Activated gamma-delta T cell treated with Interleukin-2 at 50 U/mL for 16 hours (primary cell): ENCODE measurements around the gene NEURL3.
A peak's percentile ranks its signal among the peaks of the same experiment; 100 is the strongest.
"Not testable (repeated sequence)": the region's sequence is repeated elsewhere in the genome, so short reads cannot be mapped to it uniquely, and the experiment has no call there.

ENCODE experiments used
- DNase-seq: peaks from one replicate; pipeline ENCODE4 v3.0.0-alpha.2; 2020

NEURL3 gene, protein sequence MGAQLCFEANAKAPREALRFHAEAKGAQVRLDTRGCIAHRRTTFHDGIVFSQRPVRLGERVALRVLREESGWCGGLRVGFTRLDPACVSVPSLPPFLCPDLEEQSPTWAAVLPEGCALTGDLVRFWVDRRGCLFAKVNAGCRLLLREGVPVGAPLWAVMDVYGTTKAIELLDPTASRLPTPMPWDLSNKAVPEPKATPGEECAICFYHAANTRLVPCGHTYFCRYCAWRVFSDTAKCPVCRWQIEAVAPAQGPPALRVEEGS

DNA sequence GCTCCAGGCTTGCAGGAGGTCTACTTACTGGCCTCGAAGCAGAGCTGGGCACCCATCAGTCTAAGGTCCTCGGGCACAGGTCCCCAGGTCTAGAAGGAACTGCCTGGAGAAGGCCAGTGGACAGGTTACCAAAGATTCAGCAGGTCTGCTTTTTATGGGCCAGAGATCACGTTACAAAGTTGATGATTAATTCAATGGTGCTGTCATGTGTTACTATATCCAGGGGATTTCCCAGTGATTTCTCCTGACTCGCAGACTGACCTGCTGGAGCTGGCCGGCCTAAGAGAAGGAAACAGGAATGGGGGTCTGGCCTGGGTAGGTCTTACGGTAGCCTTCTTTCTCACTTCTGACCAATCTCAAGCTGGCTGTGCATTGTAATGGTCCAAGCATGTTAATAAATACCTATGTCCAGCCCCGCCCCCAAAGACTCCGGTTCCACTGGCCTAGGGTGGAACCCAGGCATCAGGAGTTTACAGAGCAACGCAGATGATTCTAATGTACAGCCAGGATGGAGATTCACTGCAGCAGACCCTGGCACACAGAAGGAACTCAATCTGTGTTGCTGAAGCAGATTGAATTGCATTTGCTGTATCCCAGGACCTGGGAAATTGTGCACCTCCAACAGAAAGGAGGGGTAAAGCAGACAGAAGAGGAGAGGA, at the start of gene NEURL3:
Gene NEURL3, minus strand, starts transcription at position 127 of the 659 bp plus-strand sequence. Its CDS starts 71 bp downstream, at position 56.
- DNase-seq: no peak

DNA sequence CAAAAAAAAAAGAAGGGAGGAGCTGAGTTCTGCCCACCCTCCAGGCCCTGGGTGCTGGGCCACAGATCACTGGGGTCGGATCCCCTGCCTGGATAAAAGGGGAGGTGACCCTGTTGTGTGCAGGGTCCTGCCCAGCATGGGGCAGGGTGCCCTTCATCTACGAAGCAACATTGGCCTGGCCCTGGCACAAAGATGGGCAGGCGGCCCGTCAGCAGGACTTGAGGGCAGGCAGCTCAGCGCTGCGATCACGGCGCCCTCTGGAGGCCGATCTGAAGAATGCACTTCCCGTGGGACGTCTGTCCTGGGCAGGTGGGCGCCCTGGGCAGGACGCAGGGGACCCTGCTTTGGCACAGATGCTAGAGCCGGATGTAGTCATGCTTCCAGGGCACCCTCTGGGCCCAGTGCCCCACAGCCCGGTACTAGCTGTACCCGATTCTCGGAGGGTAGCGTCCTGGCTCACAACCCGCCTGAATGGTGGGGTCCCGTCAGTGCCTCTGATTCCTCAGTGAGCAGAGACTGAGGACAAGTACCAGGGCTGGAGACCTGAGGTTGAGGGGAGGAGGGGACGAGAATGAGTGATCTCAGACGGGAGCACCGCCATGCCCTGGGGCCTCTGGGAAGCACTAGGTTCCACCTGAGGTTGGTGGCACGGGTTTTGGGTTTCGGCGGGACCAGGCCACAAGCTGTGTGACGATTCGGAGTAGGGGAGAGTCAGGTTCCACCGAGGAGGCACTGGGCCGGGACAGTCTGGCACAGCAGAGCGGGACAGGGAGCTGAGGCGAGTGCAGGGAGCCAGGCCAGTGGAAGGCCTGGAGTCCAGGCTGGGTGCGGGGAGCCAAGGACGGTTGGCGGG, 49.4 kb upstream of the NEURL3 start:
- DNase-seq: peak; percentile 68

DNA sequence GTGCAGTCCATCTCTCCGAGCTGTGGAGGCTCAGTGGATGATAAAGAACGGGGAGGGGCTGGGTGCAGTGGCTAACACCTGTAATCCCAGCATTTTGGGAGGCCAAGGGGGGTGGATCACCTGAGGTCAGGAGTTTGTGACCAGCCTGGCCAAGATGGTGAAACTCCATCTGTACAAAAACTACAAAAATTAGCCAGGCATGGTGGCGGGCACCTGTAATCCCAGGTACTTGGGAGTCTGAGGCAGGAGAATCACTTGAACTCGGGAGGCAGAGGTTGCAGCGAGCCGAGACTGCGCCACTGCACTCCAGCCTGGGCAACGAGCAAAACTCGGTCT, 48.8 kb upstream of the NEURL3 start:
- DNase-seq: not testable (repeated sequence)

DNA sequence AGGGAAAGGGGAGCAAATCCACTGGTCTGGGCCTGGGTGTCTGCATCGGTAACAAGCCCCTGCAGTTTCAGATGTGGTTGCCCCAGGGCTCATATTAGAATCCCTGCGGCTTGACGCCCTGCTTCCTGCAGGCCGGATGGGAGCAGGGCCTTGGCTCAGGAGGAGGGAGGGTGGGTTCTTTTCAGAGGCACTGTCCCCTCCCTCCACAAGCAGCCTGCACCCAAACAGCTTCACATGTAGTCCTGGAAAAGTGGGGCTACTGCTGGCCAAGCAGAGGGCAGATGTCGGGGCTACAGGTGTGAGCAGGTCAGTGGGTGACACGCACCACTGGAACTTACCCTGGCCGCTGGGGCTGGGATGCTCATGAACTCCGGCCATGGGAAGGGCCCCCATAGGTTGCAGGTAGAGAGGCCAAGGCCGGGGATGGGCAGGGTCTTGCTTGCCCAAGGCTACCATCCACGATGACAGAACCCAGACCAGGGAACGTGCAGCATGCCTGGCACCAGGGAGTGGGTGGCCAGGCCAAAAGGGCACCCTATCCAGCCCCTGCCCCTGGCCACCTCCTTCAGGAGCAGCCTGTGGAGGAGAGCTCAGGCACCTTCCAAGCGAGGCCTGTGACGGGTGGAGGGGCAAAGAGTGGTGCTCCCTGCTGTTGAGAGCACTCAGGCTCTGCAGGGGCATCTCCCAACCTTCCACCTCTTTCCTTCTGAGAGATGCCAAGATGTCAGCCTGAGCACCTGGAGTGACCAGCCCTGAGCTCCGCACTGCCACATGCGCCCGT, 48.2 kb upstream of the NEURL3 start:
- no peak for DNase-seq

DNA sequence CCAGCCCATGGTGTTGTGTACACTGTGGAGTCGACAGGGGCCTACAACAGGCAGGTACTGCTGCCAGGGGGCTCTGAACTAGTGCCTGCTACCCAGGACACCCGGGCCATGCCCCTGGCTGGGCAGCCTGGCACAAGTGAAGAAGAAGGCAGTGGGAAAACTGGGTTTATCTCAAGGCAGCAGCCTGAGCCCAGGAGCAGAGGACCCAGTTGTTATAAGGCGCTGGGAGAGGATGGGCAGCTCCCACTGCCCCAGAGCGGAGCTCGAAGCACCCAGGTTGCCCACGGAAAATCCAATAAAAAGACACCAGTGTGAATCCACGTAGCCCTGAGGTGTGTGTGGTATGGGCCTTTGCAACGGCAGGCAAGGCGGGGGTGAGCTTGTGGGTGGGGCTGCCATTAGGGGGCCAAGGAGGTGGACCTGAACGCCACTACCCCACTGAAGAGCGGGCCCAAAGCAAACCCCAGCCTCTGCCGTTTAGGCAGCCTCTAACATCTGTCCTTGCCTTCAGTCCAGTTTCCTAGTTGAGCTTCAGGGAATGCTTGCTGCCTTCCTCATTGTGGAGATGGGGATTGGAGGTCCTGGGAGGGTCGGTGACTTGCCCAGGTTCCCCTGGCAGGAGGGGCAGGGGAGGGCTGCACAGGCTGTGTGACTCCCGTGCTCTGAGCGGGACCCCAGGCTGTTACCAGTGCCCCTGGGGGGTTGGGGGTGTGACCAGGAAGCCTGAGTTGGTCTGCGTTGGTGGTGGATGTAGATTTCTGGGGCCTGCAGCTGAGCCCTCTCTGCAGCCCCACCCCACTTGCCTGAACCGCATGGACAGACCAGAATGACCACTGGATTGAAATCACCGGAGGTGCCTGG, 47.4 kb upstream of the NEURL3 start:
- DNase-seq: no peak

DNA sequence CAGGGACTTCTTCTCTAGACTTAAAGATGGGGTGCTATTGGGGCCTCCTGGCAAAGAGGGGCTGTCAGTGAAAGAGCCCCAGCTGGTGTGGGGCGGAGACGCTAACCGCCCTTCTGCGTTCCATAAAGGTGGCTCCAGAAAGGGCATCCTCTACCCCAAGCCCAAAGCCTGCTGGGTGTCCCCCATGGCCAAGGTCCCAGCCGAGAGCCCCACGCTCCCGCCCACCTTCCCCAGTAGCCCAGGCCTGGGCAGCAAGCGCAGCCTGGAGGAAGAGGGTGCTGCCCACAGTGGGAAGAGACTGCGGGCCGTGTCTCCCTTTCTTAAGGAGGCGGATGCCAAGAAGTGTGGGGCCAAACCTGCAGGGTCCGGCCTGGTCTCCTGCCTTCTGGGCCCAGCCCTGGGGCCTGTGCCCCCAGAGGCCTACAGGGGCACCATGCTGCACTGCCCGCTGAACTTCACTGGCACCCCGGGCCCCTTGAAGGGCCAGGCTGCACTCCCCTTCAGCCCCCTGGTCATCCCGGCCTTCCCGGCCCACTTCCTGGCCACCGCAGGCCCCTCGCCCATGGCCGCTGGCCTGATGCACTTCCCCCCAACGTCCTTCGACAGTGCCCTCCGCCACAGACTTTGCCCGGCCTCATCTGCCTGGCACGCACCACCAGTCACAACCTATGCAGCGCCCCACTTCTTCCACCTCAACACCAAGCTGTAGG, 46.6 kb upstream of the NEURL3 start:
- no peak for DNase-seq

DNA sequence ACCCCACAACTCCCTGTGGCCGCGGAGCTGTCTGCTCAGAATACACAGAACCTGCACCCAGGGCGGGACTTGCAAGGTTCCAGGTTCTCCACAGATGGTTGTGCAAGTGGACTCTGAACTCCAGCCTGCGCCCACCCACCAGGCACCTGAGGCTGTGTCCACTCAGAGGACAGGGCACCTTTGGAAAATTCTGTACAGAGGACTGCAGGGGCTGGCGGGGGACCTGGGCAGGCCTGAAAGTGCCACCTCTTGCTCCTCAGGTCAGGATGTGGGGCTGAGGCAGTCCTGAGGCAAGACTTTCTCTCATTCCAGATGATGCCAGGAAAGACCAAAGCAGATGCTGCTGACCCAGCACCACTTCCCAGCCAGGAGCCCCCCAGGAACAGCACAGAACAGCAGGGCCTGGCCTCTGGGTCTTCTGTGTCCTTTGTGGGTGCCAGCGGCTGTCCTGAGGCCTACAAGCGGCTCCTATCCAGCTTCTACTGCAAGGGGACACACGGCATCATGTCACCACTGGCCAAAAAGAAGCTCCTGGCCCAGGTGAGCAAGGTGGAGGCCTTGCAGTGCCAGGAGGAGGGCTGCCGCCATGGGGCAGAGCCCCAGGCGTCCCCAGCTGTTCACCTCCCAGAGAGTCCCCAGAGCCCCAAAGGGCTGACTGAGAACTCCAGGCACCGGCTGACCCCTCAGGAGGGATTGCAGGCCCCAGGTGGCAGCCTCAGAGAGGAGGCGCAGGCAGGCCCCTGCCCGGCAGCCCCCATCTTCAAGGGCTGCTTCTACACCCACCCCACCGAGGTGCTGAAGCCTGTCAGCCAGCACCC, 45.8 kb upstream of the NEURL3 start:
- no peak for DNase-seq

DNA sequence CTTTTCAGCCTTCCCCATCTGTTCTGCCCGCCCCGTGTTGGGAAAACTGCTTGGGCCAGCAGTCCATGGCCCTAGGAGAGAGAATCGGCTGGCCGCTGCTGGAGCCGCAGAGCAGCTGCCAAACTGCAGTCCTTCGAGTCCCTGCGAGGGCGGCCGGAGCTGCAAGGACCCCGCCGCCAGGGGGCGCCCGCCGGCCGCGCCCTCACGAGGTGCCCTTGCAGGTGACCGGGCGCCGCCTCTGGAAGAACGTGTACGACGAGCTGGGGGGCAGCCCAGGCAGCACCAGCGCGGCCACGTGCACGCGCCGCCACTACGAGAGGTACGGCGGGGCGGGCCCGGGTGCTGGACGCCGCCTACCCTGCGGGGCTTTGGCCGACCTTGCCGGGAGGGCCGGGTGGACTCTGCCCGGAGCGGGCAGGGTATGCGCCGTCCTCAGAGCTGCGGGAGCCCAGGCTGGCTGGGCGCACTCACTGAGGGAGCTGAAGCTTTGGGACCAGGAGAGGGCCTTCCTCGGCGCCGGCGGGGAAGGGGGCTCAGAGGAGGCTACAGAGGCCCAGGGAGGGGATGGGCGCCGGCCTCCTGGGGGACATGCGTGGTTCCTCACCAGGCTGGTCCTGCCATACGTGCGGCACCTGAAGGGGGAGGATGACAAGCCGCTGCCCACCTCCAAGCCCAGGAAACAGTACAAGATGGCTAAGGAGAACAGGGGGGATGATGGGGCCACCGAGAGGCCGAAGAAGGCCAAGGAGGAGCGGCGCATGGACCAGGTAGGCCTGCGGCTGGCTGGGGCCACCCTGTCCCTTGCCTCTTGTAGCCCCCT, 45.0 kb upstream of the NEURL3 start:
- no peak for DNase-seq

DNA sequence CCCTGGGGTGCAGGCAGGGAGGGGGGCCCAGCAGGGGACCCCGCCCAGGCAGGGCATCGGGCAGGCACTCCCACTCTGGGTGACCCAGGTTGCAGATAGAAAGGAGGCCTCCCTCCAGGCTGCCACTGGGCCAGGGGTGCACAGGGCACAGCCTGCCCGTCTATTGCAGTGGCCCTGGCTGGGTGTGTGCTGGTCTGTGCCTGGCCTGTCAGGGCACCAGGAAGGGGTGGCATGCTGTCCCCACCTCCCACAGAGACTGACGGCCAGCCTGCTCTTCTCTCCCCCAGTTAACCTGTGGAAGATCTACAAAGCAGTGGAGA, 44.3 kb upstream of the NEURL3 start:
- DNase-seq: no peak

DNA sequence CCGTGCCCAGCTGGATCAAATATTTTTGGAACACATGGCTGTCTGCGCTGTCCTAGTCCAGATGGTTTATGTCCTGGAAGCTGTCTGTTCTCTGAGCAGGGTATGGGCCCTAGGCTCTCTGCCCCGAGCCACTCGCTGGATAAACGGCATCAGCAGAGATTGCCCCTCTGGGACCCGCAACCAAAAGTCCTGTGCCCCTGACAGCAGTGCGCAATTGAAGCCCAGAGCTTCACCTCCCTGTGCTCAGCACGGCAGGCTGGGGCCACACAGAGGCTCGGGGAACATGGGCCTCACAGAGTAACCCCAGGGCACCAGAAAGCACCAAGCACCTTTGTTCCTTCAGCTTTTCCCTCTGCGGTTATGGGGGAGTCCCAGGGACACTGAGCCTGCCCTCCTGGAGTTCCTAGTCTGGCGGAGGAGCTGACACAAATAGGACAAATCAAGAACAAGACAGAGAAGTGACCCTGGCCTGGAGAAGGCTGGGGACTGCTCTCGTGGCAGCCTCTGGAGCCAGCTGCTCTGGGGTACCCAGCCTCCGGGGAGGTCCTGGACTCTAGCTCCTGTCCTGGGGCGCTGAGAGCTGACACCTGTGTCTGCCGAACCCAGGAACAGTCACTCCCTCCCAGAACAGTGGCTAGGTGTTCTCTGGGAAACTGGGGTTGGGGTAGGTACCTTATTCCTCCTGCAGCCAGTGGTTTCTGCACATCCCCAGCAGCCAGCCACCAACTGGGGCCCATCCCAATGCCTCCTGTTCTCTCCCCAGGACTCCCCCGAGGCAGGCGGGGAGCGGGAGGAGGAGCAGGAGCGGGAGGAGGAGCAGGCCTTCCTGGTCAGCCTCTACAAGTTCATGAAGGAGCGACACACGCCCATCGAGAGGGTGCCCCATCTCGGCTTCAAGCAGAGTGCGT, 43.7 kb upstream of the NEURL3 start:
- no peak for DNase-seq

DNA sequence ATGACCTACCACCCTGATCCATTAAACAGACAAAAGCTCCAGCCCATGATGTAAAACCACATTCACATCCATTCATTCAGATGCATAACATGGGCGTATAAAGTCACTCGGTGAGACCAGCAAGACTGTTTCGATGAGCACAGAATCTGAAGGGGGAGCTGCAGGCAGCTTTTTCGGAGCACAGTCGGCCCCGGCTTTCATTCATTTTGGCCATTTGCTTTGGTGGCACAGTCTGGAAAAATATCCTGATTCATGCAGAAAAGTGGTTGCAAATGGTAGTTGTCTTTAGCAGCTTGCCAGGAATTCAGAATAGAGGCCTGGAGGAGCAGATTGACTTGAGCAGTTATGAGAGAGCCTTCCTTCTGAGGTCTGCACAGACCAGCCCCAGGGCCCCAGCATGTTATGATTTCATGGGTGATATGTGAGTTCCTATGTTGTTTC, 42.6 kb upstream of the NEURL3 start:
- no peak for DNase-seq

DNA sequence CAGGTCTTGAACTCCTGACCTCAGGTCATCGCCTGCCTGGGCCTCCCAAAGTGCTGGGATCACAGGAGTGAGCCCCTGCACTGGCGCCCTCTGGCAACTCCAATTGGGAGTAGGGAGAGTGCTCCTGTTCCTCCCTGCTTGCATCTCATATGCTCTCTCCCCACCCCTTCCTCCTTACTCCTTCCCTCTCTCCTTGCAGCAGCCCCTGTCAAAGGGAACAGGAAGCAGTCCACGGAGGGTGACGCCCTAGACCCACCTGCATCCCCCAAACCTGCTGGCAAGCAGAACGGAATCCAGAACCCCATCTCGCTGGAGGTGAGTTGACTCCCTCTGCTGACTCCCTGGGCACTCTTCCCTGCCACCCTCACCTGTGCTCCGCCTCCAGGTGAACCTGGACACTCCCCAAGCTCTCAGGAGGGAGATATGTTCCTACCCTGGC, 42.1 kb upstream of the NEURL3 start:
- DNase-seq: no peak

DNA sequence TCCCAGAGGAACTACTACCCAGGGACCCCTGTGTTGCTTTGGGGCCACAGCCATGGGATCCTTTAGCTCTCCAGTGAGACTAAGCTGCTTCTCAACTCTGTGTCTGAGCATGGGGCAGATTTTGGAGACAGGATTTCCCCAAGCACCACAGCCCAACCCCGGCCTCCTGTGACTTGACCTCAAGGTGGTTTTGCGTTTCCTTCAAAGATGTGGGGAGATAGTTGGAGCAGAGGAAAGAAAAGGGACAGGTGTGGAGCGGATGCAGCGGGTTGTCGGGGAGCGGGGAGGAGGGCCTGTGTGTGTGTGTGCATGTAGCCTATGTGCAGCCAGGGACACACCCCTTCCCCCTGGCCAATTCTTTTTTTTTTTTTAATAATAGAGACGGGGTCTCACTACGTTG, 41.6 kb upstream of the NEURL3 start:
- no peak for DNase-seq

DNA sequence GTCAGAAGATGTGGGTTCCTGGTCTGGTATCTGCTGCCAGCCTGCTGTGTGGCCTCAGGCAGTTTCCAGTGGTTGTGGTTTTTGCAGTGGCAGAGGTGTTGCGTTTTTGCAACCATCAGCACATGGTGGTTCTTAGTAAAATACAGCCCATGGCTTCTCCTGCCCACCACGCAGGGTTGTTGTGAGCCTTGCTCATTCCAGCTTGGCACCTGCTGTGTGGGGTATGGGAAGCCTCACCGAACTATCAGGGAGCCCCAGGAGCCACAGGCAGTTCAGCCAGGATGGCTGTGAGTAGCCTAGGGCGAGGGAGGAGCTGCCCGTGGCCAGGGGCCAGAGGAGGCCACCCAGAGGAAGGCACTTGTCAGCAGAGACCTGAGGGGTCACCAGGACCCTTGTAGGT, 41.2 kb upstream of the NEURL3 start:
- no peak for DNase-seq

DNA sequence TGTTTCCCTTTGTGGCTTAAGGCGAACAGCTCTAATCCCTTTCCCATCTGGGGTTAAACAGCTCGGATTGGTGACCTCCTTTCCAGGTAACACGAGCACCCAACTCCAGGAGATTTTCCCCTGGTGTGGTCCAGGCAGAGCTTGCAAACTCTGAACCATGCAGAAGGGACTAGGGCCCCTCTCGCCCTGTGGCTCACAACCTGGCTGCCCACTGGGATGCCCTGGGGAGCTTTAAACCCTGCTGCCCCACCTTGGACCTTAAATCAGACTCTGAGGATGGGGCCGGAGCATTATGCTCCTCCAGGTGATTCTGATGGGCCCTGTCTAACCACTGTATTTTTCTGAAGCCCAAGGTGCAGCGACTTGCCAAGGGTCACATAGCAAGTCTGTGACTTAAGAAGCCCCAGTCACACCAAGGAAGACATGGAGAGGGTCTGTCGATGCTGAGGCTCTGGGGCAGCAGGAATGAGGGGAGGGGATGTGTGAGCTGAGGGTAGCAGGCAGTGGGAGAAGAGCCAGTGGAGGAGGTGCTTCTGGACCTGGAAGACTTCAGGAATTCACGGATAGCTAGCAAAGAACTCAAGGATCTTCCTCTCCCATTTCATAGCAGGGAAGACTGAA, 37.3 kb upstream of the NEURL3 start:
- no peak for DNase-seq

DNA sequence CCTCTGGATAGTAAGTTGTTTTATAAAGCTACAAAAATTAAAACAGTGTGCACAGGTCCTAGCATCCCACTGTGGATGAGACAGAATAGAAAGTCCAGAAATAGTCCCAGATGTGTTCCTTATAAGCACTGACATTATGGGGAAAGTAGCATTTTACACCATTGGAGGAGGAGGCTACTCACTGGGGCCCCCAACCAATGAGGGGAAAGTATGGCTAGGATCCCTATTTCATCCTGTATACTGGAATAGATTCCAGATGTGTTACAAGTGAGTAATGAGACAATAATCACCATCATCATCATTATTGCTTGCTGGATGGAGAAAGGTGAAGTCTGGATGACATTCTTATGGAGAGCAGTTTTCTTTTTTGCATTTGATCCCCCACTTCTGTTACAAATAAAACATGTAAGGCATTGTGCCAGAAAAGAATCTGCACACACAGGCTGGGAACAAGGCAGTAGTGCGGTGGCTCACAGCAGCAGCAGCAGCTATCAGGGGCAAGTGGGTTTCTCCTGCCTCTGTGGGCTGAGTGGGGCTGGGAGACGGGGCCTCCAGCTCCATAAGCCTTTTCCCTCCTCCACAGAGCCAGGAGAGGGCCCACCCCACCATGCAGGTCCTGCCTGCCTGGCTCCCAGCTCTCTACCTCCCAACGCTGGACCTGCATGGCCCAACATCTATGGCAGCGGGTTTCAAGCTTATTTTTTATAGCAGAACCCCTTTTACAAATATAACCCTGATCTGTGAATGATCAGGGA, 36.4 kb upstream of the NEURL3 start:
- DNase-seq: no peak

DNA sequence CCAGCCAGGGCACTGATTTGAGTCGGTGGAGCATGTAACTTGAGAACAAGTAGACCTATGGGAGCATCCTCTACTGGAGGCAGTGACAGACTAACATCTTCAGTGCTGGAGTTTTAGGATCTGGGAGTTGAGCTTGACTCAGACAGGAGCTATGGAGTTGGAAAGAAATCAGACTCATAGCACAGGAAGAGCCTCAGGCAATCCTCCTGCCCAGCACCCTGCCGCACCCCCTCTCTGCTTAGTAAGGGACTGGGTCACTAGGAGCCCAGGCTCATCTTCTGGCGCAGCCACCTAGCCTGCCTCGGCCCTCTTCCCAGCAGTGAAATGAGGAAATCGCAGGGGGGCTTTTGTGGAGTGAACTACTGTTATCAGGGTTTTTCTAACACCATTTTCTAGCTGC, 35.0 kb upstream of the NEURL3 start:
- no peak for DNase-seq
